HUES48 (cell line): ENCODE data around the gene ACACB.

Experiments
- H3K27ac ChIP-seq: one replicate; pipeline ENCODE4 v1.7.0; 2013; ENCODE audit warnings: low read depth, low read length, inconsistent platforms
- H3K27me3 ChIP-seq: 2 replicates; pipeline ENCODE4 v1.6.1; 2013; ENCODE audit warnings: mild to moderate bottlenecking, low read length; ENCODE audit not compliant: control insufficient read depth, insufficient read depth
- H3K36me3 ChIP-seq: 2 replicates; pipeline ENCODE4 v1.6.1; 2013; ENCODE audit warnings: low read length; ENCODE audit not compliant: control insufficient read depth, insufficient read depth
- H3K4me1 ChIP-seq: 2 replicates; pipeline ENCODE4 v1.6.1; 2013; ENCODE audit warnings: mild to moderate bottlenecking, low read length; ENCODE audit not compliant: control insufficient read depth, insufficient read depth
- H3K4me3 ChIP-seq: 2 replicates; pipeline ENCODE4 v1.5.1; 2013; ENCODE audit warnings: mild to moderate bottlenecking, low read depth, low read length
- H3K9ac ChIP-seq: 2 replicates; pipeline ENCODE4 v1.6.1; 2013; ENCODE audit warnings: mild to moderate bottlenecking, low read depth, low read length, moderate library complexity
- H3K9me3 ChIP-seq: 2 replicates; pipeline ENCODE4 v1.6.1; 2013; ENCODE audit warnings: low read length; ENCODE audit not compliant: control insufficient read depth, insufficient read depth

ACACB gene

DNA sequence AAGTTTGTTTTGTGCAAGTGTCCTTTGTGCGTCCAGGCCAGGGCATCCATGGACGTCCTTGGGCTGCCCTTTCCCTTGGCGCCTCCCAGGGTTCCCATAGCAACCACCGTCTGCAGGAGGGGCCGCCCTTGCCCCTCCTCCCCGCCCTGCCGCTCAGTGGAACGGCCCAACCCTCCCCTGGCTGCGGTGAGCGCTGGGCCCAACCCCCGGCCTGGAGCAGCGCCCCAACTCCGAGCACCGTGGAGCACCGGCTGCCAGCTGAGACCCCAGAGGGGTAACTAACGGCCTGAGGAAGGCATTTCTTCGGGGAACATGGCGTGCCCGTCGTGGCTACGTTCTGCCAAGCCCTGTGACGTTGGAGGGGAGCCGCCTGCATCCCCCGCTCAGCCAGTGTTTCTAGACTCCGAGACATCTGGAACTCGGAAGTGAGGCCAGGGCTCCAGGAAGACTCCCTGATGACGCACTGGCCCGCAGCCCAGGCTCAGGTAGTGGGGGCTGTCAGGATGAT, 5.3 kb upstream of the ACACB start:
- Histone ChIP-seq H3K9me3 (no peaks in the 10 kb centered on the region), H3K4me1 (peaks cover 20% of the 10 kb centered on the region), H3K4me3 (peak overlapping the region; percentile 50), H3K27ac (peak overlapping the region; percentile 77), H3K9ac (peak overlapping the region; percentile 13; the same call in 1 of the 2 replicates), H3K27me3 (no peaks in the 10 kb centered on the region), H3K36me3 (peaks cover 39% of the 10 kb centered on the region)

DNA sequence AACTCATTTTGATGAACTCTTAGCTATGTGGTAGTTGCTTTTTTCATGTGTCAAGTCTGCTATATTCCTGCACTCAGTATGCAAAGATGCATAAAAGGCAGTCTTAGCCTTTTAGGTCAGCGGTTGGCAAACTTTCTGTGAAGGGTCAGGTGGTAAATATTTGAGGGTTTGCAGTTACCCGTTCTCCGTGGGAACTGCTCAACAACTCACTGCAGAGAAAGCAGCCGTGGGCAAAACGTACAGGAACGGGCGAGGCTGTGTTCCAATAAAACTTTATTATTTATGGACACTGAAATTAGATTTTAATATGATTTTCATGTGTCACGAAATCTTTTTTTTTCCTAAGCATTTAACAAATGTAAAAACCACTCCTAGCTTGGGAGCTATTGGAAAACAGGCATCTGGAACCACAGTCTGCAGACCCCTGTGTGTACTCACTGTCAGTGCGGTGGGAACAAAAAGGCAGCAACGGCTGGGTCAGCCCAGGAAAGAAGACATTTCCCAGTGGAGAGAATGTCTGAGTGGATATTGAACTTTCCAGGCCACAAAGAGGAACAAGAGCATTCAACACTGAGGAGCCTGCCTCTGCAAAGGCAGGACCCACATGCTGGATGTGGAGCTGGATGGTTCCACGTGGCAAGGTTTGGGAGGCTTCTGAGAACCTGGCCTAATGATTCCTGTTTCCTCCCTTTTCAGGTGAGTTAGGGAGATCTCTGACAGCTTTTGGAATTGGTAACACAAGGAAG, 3.5 kb upstream of the ACACB start:
- Histone ChIP-seq H3K9ac (no peak overlapping the region), H3K4me3 (no peak overlapping the region), H3K9me3 (no peaks in the 10 kb centered on the region), H3K36me3 (peaks cover 25% of the 10 kb centered on the region), H3K27me3 (no peaks in the 10 kb centered on the region), H3K27ac (no peak overlapping the region), H3K4me1 (peaks cover 22% of the 10 kb centered on the region)

DNA sequence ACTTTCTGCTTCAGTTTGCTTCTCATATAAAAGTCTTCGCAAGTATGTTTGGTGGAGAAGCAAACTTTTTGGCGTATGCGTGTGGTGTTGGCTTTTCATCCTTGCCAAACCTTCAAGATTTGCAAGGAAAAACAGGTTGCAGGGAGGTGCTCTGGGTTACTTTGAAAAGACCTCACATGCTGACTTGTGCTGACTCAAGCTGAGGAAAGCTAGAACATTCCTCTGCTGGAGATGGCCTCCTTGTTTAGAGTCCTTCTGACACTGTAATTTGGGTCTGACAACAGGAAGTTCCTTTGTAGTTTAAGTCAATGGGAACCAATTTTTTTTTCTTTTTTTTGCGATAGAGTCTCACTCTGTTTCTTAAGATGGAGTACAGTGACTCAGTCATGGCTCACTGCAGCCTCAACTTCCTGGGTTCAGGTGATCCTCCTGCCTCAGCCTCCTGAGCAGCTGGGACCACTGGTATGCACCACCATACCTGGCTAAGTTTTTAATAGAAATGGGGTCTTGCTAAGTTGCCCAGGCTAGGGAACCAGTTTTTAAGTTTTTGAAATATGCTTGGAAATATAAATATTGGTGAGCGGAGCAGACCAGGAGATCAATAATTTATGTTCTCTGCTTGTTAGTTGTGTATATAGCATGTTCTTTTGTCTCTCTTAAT, 2.6 kb upstream of the ACACB start:
- H3K9ac ChIP-seq: no peak overlapping the region
- H3K9me3 ChIP-seq: no peaks in the 10 kb centered on the region
- H3K36me3 ChIP-seq: peaks cover 16% of the 10 kb centered on the region
- peaks cover 22% of the 10 kb centered on the region for H3K4me1 ChIP-seq
- H3K4me3 ChIP-seq: no peak overlapping the region
- no peak overlapping the region for H3K27ac ChIP-seq
- H3K27me3 ChIP-seq: no peaks in the 10 kb centered on the region

DNA sequence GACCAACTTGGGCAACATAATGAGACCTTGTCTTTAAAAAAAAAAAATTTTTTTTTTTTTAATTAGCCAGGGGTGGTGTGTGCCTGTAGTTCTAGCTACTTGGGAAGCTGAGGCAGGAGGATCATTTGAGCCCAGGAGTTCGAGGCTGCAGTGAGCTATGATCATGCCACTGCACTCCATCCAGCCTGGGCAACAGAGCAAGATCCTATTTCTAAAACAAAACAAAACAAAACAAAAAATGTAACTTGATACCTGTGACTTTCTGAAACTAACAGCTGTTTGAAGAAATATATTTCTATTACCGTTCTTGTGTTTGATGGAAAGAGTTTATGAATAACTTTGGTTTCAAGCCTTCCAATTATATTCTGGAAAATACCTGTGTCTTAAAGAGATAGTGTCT, 1.7 kb upstream of the ACACB start:
- Histone ChIP-seq H3K4me3 (no peak overlapping the region), H3K27ac (no peak overlapping the region), H3K36me3 (peaks cover 10% of the 10 kb centered on the region), H3K27me3 (no peaks in the 10 kb centered on the region), H3K9ac (no peak overlapping the region), H3K9me3 (no peaks in the 10 kb centered on the region), H3K4me1 (peaks cover 22% of the 10 kb centered on the region)

DNA sequence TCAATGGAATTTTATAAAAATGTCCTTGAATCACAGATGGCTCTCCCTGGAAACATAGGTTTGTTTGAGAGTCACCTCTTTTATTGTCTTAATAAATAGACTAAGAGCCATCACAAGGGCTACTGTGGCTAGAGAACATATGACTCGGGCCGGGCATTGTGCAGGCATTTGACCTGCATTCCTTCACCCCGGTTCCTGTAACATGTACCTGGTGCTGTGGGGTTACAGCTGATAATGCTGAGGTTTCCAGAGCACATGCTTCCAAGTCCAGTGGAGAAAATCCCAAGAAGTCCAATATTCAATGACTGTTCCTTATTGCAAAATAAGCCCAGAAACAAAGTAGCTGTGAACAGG, 1.0 kb upstream of the ACACB start:
- H3K36me3 ChIP-seq: peaks cover 3% of the 10 kb centered on the region; the same call in 1 of the 2 replicates
- no peaks in the 10 kb centered on the region for H3K27me3 ChIP-seq
- no peak overlapping the region for H3K4me3 ChIP-seq
- H3K9me3 ChIP-seq: no peaks in the 10 kb centered on the region
- no peak overlapping the region for H3K9ac ChIP-seq
- peak overlapping the region; percentile 1 for H3K27ac ChIP-seq
- H3K4me1 ChIP-seq: peaks cover 19% of the 10 kb centered on the region

DNA sequence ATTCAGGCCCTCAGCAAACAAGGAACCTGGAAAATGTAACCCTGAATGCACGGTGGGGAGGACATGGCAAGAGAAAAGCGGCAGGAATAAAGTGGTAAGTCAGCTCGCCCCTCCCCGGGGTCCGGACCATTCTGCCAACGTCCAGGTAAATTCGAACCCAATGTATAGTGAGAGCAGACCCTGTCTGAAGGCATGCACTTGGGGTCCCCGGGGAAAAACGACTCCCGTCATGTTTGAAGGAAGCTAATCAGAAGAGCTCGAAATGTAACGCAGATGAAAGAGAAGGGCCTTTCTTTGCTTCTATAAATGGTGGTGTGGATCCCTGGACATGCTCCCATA, 193 bp downstream of the ACACB start:
- no peaks in the 10 kb centered on the region for H3K27me3 ChIP-seq
- peaks cover 11% of the 10 kb centered on the region; the same call in 1 of the 2 replicates for H3K4me1 ChIP-seq
- no peak overlapping the region for H3K27ac ChIP-seq
- no peak overlapping the region for H3K4me3 ChIP-seq
- no peak overlapping the region for H3K9ac ChIP-seq
- H3K9me3 ChIP-seq: no peaks in the 10 kb centered on the region
- no peaks in the 10 kb centered on the region for H3K36me3 ChIP-seq

DNA sequence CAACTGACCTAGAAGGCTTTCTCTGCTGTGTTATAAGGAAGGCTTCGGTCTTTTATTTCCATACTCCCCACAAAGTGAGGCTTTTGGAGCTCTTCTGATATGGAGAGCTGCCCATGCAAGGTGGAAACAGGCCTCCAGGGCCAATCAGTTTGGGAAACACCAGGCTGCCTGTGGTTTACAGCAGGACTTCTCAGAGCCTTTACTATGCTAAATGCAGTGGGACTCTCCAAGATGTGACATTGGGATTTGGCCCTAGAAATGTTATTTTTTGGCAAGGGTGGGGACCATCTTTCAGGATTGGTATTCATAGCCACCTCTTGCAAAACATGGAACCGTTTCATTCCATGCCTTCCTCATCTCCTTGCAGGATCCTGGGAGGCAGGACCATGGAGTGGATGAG, 3.7 kb downstream of the ACACB start:
- H3K4me1 ChIP-seq: peaks cover 9% of the 10 kb centered on the region; the same call in 1 of the 2 replicates
- H3K9ac ChIP-seq: no peak overlapping the region
- no peaks in the 10 kb centered on the region for H3K27me3 ChIP-seq
- H3K27ac ChIP-seq: no peak overlapping the region
- no peak overlapping the region for H3K4me3 ChIP-seq
- H3K9me3 ChIP-seq: no peaks in the 10 kb centered on the region
- H3K36me3 ChIP-seq: no peaks in the 10 kb centered on the region

DNA sequence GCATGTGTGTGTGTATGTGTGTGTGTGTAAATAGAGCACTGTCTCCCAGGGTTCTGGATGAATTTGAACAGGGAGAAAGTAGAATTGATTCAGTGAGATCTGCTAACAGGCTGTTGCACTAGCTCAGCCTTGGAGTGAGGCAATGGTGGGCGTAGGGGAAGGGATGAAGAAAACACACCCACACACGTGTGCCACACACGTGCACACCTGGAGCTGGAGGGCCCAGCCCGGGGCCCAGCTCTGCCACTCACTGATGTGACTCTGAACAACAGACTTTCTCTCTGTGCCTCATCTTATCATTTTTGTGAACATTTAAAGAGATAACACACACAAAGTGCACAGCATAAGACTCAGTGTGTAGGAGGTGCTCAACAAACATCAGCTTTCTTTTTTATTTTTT, 4.2 kb downstream of the ACACB start:
- no peak overlapping the region for H3K27ac ChIP-seq
- H3K4me1 ChIP-seq: peaks cover 7% of the 10 kb centered on the region; the same call in 1 of the 2 replicates
- H3K36me3 ChIP-seq: no peaks in the 10 kb centered on the region
- H3K9me3 ChIP-seq: no peaks in the 10 kb centered on the region
- H3K9ac ChIP-seq: no peak overlapping the region
- no peak overlapping the region for H3K4me3 ChIP-seq
- no peaks in the 10 kb centered on the region for H3K27me3 ChIP-seq

DNA sequence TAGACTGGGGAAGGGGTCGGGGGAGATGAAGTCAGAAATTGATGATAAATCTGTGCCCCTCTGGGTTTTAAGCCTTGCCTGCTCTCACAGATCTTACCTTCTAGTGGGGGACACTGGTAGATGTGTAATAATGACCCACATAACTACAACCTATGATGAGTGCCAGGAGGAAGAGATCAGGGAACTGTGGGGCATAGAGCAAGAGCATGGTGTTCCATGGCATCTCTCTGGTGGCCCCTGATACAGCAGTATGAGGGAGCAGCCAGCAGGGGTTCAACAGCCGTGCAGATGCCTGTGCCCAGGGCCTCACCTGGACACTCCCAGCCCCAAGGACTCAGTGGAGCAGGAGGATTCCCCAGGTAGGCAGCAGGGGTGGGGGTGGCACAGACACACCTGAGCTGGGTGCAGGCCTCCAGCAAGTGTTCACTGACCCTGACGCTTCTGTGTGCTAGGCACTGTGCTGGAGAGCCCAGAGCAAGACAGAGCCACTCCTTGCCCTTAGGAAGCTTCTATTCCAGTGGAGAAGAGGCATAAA, 5.0 kb downstream of the ACACB start:
- Histone ChIP-seq H3K4me3 (no peak overlapping the region), H3K4me1 (no peaks in the 10 kb centered on the region), H3K9ac (no peak overlapping the region), H3K9me3 (no peaks in the 10 kb centered on the region), H3K36me3 (no peaks in the 10 kb centered on the region), H3K27me3 (no peaks in the 10 kb centered on the region), H3K27ac (no peak overlapping the region)

DNA sequence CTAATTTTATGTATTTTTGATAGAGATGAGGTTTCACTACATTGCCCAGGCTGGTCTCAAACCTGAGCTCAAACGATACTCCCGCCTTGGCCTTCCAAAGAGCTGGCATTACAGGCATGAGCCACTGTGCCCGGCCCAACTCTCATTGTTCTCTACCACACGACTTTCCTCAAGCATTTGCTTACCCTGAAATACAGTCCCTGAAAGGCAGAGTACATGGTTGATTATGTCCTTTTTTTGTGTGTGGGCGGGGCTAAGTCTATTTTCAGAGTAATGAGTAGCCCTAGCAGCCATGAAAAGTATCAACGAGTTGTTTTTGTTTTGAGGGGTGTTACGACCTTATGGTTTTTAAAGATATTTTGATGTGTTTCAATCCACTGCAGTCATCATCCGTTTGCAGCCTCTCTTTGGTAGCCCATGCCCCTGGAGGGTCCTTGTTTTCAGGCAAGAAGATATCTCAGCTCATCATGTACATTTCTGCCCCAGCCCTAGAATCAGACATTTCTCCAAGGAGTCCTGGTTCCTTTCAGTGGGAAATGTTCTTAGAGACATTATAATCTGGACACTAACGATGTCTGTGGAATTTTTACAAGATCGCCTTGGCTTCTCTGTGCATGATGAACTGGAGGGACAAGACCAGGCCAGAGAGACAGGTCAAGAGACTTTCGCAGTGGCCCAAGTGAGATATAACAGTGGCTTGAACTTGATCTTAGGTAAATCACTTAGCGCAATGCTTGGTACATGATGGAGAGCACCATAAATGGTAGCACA, 8.7 kb downstream of the ACACB start:
- no peaks in the 10 kb centered on the region for H3K27me3 ChIP-seq
- no peak overlapping the region for H3K27ac ChIP-seq
- no peak overlapping the region for H3K4me3 ChIP-seq
- H3K9me3 ChIP-seq: no peaks in the 10 kb centered on the region
- H3K9ac ChIP-seq: no peak overlapping the region
- H3K4me1 ChIP-seq: no peaks in the 10 kb centered on the region
- no peaks in the 10 kb centered on the region for H3K36me3 ChIP-seq

DNA sequence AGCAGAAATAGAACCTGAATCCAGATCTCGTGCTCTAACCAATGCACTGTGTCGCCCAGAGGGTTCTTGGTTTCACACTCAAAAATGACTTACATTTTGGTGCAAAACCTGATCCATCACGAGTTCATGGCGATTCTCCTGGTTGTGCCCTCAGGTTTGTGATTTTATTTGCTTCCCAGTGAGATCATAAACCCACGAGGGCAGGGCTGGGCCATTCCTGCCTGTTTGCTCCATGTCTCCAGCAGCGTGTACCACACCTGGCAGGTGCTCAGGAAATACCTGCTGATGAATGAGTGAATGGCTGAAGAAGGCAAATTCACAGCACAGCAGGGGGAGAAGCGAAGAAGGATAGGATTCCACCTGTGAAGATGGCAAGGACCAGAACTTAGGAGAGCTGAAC, 9.4 kb downstream of the ACACB start:
- H3K9ac ChIP-seq: no peak overlapping the region
- H3K9me3 ChIP-seq: no peaks in the 10 kb centered on the region
- H3K4me3 ChIP-seq: no peak overlapping the region
- H3K27me3 ChIP-seq: no peaks in the 10 kb centered on the region
- no peak overlapping the region for H3K27ac ChIP-seq
- no peaks in the 10 kb centered on the region for H3K4me1 ChIP-seq
- H3K36me3 ChIP-seq: no peaks in the 10 kb centered on the region
